ENCODE data around the gene ARHGAP42. TPM values are rescaled to one million over a fixed set of nuclear protein-coding genes. Genes with fewer than 3 reads are reported as not detected.

Gene ARHGAP42
- total RNA-seq, 6 experiments from 2014 or later = 1.1 to 3.1 (median 2.3) TPM

GRCh38 chr11:100712583-100712982 is 25.5 kb downstream of the ARHGAP42 start:
- H3K27ac Mint-ChIP-seq = no peak overlapping the region
- H3K4me3 Mint-ChIP-seq = no peak overlapping the region
- DNase-seq = no peak
- no peaks in the 10 kb centered on the region for H3K9me3 Mint-ChIP-seq
- H3K36me3 Mint-ChIP-seq (ENCODE audit: low read depth) = no peaks in the 10 kb centered on the region
- TF ChIP-seq CTCF (IDR thresholded peaks at IDR 0.05) = no peak
- peaks cover 10% of the 10 kb centered on the region for H3K4me1 Mint-ChIP-seq (ENCODE audit: low read depth)
- no peaks in the 10 kb centered on the region for H3K27me3 Mint-ChIP-seq (ENCODE audit: insufficient read depth)

- peaks cover 16% of the 10 kb centered on the region for H3K4me1 Mint-ChIP-seq (ENCODE audit: low read depth)
- H3K36me3 Mint-ChIP-seq (ENCODE audit: low read depth) = no peaks in the 10 kb centered on the region
- no peak for TF ChIP-seq CTCF (IDR thresholded peaks at IDR 0.05)
- no peaks in the 10 kb centered on the region for H3K9me3 Mint-ChIP-seq
- DNase-seq = no peak
- H3K27me3 Mint-ChIP-seq (ENCODE audit: insufficient read depth) = no peaks in the 10 kb centered on the region
- H3K27ac Mint-ChIP-seq = no peak overlapping the region
- H3K4me3 Mint-ChIP-seq = no peak overlapping the region
Observed at GRCh38 chr11:100715165-100715761, 28.2 kb downstream of the ARHGAP42 start.

- no peak for DNase-seq
- no peaks in the 10 kb centered on the region for H3K36me3 Mint-ChIP-seq (ENCODE audit: low read depth)
- peaks cover 16% of the 10 kb centered on the region for H3K4me1 Mint-ChIP-seq (ENCODE audit: low read depth)
- H3K27me3 Mint-ChIP-seq (ENCODE audit: insufficient read depth) = no peaks in the 10 kb centered on the region
- H3K4me3 Mint-ChIP-seq = no peak overlapping the region
- TF ChIP-seq CTCF (IDR thresholded peaks at IDR 0.05) = no peak
- no peaks in the 10 kb centered on the region for H3K9me3 Mint-ChIP-seq
- no peak overlapping the region for H3K27ac Mint-ChIP-seq
Observed at GRCh38 chr11:100716838-100717237, 29.8 kb downstream of the ARHGAP42 start.

GRCh38 chr11:100719362-100719761 is 32.3 kb downstream of the ARHGAP42 start:
- Mint-ChIP-seq H3K27me3 (ENCODE audit: insufficient read depth) (no peaks in the 10 kb centered on the region; the same call in 1 of the 2 replicates), H3K9me3 (no peaks in the 10 kb centered on the region), H3K27ac (peak overlapping the region; percentile 17; the same call in 1 of the 2 replicates), H3K4me3 (no peak overlapping the region), H3K4me1 (ENCODE audit: low read depth) (peaks cover 16% of the 10 kb centered on the region), H3K36me3 (ENCODE audit: low read depth) (no peaks in the 10 kb centered on the region)
- no peak for TF ChIP-seq CTCF (IDR thresholded peaks at IDR 0.05)
- no peak for DNase-seq

- Mint-ChIP-seq H3K27me3 (ENCODE audit: insufficient read depth) (no peaks in the 10 kb centered on the region; the same call in 1 of the 2 replicates), H3K9me3 (no peaks in the 10 kb centered on the region), H3K36me3 (ENCODE audit: low read depth) (no peaks in the 10 kb centered on the region), H3K4me3 (no peak overlapping the region), H3K27ac (peak overlapping the region; percentile 17; the same call in 1 of the 2 replicates), H3K4me1 (ENCODE audit: low read depth) (peaks cover 16% of the 10 kb centered on the region)
- DNase-seq = peak; percentile 74
- TF ChIP-seq CTCF (IDR thresholded peaks at IDR 0.05) = no peak
Observed at GRCh38 chr11:100719809-100720221, 32.7 kb downstream of the ARHGAP42 start.

Data from HFFc6 (cell line).